HG03457 (cell line): ENCODE results near the gene SPON1.
"Not testable (repeated sequence)": the region's sequence is repeated elsewhere in the genome, so short reads cannot be mapped to it uniquely, and the experiment has no call there.

Source experiments
- ATAC-seq: cut with Tn5 transposase; IDR thresholded peaks from one replicate; pipeline ENCODE4 v1.9.1; 2021; ENCODE audit warnings: moderate number of reproducible peaks; ENCODE audit not compliant: unreplicated experiment

The SPON1 gene

DNA sequence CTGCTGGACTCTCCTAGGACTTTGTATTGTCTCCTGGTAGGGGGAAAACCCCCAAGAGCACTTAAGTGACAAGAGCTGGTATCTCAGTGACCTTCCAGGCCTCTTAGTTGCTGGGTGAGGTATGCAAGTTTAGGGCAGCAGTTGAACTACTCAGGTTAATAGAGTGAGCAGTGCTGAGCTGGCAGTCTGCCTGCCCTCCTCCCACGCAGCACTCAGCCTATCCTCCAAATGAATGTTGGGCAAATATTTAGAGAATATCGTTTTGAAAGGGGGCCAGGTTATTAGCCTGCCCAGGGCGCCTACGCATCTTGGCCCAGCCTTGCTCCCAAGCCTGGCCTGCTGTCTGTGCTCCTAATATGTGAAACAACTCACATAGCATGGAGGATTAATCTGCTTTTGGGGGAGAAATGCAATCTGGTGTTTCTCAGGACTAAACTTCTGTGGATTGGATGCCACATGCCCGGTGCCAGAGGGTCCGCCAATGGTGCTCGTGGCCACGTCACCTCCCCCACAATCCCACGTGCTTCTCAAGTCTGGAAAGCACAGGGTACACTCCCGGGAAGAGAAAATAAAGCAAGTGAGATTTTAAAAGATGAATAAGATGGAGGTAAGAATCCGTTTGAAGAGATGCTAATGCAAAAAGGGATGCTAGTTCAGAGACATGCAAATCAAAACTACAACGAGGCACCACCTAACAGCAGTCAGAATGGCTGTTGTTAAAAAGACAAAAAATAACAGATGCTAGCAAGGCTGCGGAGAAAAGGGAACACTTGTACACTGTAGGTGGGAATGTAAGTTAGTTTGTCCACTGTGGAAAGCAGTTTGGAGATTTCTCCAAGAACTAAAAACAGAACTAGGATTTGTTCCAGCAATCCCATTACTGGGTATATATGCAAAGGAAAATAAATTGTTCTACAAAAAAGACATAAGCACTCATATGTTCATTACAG is 67.7 kb downstream of the SPON1 start:
- ATAC-seq, result no peak

DNA sequence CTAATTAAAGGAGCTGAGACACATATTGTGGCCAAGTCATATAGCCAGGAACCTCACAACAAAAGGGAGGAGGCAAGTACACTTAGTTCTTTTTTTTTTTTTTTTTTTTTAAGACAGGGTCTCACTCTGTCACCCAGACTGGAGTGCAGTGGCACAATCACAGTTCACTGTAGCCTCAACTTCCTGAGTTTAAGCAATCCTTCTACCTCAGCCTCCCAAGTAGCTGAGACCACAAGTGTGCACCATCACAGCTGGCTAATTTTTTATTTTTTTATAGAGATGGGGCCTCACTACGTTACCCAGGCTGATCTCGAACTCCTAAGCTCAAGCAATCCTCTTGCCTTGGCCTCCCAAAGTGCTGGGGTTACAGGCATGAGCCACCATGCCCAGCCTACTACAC is 73.0 kb downstream of the SPON1 start:
- not testable (repeated sequence) for ATAC-seq

DNA sequence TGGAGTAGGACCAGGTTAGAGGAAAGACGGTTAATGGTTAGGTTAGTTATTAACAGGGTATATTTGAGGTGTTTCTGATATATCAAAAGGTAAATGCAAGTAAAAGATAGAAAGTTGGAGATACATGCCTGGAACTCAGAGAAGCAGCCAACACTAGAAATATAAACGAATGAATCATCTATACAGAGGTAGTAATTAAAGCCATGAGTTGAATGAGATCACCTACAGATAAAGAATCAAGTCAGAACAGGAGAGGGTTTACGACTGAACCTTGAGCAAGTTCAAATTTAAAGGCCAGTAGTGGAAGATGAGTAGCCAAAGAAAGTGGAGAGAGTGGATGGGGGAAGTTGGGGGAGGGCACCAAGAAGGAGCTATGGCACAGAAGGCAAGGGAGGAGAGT is 73.9 kb downstream of the SPON1 start:
- ATAC-seq, result no peak

DNA sequence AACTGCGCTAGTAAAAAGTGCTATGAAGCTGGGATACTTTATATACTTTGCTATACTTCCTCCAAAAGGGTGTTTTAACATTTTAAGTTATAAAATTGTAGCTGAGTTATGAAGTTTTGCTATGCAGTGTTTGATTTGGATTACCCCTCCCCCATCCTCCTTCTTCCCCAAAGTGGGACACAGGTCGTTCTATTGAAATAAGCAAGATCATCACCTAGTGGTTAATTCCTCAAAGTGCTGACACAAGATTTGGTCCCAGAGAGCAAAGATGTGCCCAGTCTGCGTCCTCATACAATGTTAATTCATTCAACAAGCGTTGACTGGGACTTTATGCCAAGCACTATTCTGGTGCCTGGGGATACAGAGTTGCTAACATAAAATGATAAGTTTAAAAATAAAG is 78.5 kb downstream of the SPON1 start:
- no peak for ATAC-seq

DNA sequence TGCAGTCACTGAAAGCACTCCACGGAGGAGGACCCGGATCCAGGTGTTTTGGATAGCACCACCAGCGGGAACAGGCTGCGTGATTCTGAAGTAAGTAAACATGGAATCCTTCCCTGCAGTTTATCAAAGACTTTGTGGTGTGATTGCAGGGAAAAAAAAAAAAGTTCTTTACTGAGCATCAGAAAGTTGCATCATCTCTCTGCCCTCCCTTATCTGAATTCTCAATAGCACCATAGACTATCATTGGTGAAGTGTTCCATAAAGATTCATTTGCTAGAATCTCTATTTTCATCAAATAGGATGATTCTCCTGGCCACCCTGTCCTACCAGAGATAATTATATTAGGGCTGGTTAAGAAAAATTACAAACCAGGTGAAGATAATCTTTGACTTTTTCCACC is 79.0 kb downstream of the SPON1 start:
- no peak for ATAC-seq

DNA sequence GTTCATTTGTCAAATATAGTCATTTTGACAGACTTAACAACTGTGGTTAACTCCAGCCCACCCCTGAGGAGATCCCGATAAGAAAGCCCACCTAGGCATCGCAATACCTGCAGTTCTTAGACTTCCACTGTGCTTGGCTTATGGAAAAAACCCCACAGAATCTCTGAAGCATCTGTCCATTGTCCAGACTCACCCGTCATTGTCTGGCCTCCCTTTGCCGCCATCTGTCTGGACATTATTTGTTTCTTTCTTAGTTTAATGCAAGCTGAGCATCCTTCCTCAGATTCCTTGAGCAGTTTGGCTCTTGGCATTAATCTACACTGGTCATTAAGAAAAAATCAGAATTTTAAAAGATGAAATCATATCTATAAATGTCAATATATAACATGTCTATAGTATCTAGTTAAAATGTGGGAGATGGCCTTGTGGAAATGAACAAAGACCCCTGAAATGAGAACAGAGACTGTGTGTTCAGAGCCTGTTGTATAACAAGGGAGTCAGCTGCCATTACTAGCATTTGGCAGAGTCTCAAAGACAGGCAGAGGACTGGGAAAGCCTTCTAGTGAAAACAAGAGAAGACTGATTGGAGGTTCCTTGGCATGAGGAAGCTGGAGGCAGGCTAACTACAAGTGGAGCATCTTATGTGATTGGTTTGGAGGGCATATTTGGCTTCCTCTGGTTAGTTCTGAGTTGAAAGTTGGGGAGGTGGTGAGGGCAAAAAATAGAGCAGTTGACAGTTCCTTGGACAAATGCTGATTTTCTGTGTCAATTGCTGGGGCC is 80.4 kb downstream of the SPON1 start:
- ATAC-seq, result no peak

DNA sequence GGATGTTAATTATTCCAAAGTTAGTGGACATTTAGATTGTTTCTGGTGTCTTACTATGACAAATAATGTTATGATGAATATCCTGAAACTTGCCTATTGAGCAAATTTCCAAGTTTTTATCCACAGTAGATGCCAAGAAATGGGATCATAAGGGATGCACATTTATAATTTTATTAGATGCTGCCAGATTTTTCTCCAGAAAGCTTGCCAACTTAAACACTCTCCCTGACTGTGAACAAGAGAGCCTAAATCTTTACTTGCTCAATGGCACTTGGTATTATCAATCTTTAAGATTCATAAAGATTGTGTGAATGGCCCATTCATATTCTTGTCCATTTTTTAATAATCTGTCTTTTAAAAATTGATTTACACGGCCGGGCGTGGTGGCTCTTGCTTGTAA is 82.4 kb downstream of the SPON1 start:
- ATAC-seq, result no peak

DNA sequence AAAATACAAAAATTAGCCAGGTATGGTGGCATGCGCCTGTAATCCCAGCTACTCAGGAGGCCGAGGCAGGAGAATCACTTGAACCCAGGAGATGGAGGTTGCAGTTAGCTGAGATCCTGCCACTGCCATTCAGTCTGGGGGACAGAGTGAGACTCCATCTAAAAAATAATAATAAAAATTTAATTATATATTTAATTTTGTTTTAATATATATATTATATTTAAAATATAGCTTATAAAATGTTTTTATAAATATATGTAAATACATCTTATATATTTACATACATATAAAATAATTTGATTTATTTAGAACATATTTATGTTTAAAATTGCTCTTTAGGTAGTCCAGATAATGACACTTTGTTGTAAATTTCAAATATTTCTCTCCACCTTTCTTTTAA is 82.9 kb downstream of the SPON1 start:
- no peak for ATAC-seq

DNA sequence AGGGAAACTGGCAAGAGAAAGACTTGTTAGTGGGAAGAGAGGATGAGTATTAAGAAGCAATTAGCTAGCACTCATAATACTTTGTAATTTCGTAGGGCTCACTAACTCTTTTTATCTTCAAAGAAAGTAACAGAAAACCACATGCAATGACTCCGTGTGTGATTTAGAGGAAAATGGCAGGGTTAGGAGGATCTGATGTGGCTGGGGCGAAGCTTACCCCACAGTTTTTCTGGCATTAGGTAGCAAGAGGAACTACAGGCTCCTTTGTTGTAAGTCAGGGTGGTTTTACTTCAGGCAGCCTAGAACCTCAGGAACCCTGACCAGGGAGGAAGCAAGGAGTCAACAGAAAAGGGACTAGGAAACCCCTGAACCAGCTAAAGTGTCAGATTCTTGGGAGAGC is 89.7 kb downstream of the SPON1 start:
- no peak for ATAC-seq

DNA sequence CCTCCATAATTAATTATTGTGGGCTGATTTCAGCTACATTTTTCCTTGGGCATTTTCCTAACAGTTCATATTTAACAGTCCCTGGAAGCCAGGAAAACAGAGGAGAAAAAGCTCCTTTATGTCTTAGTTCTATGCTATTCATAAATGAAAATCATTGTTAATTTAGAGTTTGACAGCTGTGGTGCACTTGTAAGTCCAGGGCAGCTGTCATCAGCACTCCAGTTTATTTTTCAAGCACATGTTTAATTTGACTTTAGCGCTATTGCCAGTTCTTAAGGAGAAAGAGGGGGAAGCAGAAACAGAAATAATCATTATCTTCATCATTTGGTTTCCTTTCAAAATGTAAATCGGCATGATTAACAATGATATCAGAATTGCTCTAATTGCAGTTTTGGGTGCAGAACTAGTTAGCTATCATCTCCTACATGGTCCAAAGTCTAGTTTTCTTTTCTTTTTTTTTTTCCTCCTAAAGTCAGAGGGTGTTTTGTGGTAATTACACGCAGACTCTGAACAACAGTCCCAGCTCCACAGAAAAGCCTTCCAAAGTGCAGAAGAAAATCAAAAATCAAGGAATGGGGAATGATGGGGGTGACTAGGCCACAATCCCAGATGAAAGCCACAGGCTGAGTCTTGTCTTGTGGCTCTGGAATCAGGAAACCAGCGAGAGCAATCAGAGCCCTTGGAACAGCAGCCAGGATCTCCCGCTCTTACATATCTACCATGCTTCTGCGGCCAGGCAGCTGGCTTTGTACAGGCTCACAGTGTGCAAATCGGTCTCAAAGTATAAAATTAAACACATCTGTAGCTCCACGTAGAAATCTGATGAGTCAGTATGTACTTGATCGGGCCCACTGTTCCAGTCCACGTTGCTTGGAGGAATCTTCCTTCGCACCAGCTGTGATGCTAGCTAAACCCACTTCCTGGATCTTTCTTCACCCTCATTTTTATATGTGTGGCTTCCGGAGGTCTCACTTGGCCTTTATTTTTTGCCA is 91.9 kb downstream of the SPON1 start:
- no peak for ATAC-seq

DNA sequence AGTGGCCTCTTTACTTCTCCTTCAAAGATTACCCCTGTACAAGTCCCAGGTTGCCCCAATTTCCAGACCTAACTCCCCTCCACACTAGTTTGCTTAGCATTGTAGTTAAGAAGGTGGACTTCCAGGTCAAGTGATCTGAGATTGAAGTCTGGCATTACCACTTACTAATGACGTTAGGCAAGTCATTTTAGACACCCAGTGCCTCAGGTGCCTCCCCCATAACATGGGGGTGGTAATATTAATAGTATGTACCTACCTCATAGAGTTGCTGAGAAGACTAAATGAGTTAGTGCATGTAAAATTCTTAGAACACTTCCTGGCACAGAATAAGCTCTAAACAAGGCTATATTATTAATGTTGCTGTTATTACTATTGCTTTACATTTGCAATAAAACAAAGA is 93.4 kb downstream of the SPON1 start:
- ATAC-seq, result no peak

DNA sequence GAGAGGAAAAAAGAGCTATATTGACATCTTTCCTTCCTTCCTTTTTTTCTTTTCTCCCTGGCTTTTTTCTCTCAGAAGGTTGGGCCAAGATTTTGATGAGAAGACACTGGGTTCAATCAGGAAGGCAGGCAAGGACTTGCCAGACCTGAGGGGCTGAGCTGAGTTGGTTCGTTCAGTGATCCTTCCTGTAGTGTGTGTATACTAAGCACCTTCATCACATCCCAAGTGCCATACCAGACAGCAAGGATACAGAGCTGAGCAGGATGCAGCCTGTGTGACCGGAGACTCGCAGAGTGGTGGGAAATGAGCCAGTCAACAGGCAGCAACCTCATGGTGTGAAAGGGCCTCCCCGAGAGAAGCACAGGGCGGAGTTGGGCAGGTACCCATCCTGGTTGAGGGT is 95.5 kb downstream of the SPON1 start:
- no peak for ATAC-seq

DNA sequence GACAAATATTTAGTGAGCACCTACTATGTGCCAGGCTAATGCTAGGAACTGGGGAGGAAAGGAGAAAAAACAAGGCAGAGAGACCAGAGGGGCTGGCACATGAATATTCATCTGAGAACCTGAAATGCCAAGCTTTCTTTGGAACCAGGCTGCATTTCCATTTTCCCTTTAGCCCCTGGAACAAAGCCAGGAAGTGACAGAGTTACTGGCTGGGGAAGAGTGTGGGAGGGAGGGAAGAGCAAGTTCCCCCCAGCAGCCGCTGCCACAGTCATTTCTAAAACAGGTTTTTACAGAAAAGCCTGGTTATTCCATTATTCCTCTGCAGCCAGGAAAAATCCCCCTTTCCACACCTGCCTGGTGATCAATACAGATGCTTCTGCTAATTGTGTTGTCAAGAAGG is 97.0 kb downstream of the SPON1 start:
- no peak for ATAC-seq

DNA sequence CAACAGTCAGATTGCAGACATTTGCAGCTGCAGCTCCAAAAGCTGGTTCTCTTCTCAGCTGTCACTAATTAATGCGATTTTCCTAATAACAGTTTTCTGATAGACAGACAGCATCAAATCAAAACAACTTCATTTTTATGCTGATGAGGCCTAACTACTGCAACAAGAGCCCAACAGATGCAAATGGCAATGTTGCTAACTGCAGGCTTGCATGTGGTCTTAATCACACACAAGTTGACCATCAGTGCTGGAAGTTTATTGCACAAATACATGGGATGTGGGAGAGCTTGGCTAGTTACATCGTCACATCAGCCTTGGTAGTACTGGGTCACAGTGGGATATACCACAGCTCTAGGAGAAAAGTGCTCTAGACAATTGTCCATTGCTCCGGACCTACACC is 99.2 kb downstream of the SPON1 start:
- ATAC-seq, result no peak

DNA sequence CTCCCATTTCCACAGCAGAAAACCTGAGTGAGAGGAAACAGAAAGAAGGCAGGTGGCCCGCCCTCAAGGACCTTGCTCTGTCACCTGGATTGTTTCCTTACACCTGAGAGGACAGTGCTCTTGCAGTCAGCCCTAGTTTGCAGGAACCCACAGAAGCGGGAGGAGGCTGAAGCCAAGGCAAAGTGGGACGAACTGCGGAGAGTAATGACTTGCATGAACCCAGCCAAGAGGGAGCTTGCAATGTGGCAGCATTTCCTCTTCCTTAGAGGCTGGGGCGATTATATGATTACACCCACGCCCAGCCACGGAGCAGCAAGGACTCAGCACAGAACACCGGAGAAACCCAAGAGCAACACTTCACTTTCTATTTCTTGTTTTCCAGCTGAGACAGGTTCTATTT is 102.6 kb downstream of the SPON1 start:
- ATAC-seq, result no peak

DNA sequence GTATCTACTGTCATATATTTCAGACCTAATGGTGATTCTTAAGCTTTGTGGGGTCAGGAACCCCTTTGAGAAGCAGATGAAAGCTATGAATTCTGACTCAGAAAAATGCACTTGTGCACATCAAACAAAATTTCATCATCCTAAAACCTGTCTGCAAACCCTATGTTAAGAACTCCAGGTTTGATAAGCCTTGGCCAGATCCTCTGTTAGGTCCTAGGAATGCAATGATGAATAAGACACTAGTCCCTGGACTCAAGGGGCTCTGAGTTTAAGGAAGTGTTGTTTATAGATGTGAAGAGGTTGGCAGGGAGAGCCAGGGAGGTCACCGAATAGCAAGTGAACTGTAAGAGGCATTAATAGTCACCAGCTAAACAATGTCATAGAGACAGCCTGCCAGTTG is 103.2 kb downstream of the SPON1 start:
- ATAC-seq, result no peak

DNA sequence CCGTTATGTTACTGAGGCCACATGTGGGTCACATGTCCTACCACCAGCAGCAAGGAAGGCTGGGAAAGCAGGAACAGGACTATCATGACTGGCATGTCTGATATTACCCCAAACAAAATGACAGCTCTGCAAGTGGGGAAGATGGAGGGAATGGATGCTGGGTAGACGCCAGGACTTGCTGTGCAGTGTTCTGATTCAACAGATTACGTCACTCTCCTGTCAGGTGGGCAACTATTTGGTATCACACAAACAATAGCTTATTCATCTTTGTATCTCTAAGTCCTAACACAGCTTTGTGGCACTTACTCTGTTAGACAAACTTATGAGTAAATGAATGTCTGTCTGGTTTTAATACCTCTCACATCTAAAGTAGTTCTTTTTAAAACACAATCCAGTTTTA is 105.2 kb downstream of the SPON1 start:
- no peak for ATAC-seq

DNA sequence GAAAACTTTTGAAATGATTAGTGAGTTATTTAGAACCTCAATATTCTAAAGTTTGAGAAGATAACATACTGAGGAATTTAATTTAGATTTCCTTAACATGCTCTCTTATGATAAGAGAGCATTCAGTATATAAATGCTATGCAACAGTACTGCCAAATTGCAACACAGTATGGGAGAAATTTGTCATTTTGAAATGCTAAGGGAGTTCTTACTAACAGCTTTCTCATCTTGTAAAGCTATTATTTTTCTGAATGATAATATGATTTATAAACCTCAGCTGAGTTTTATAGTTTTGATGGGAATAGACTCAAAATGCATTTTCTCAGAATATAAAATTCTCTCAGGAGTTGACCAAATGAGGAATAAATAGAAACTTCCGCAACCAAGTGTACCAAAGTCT is 108.4 kb downstream of the SPON1 start:
- ATAC-seq, result no peak

DNA sequence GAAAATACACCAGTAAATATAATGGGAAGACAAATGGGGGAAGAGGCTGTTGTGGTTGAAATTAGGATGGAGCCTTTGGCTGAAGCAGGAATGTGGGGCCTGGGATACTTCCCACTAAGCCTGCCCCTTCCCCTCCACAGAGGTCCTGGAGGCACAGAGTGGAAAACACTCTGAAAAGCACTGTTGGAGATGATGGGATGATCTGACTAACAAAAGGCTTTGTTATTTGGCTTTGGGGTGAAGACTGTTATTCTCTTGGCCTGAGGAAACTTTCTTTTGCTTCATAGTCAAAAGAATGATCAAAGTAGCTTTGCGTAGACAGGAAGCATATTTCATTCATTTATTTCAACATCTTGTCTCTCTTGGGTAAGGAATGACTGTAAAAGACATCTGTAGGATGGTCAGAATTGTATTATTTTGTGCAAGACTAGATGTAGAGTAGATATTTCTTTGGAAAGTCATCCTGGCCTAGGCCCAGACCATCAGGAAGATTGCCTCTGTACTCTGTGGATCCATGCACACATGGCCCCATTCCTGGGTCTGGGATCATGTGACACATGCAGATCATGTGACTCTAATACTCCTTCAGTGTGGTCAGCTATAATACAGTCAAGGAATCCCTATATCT is 111.4 kb downstream of the SPON1 start:
- ATAC-seq, result no peak
